ENCODE results near the gene CDADC1. TPM values are rescaled to one million over a fixed set of nuclear protein-coding genes. Genes with fewer than 3 reads are reported as not detected.

CDADC1 gene
- total and polyA plus RNA-seq, 7 donors: 2.4 to 12.2 (median 6.5) TPM

DNA sequence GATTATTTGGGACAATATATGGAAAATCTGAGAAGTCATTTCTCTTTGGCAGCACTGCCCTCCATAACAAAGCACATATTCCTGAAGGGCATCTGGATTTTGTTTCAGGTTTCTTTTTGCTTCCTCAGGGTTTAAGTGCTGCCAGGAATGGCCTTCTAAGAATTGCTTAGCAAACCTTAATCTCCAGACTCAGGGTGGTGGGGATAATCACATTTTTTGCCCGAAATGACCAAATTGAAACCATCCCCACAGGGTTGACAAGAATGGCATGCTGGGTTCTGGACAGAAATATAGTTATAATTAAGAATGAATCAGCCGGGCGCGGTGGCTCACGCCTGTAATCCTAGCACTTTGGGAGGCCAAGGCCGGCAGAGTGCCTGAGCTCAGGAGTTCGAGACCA lies 6.4 kb upstream of the CDADC1 start:
- Histone ChIP-seq H3K4me3 (no peak overlapping the region), H3K27me3 (no peaks in the 10 kb centered on the region), H3K9me3 (no peaks in the 10 kb centered on the region), H3K4me1 (no peaks in the 10 kb centered on the region), H3K36me3 (no peaks in the 10 kb centered on the region), H3K27ac (no peak overlapping the region)
- no peak for DNase-seq
- no peak for TF ChIP-seq CTCF (IDR thresholded peaks at IDR 0.05)
- TF ChIP-seq POLR2A (IDR thresholded peaks at IDR 0.05): no peak
- TF ChIP-seq POLR2AphosphoS5 (IDR thresholded peaks at IDR 0.05): no peak
- TF ChIP-seq EP300 (IDR thresholded peaks at IDR 0.05): no peak
- intact Hi-C loops (cut with DNase I): loop anchor here (10.0 kb wide), 2 partner anchors 266 to 884 kb away; partner anchors contain the start of gene FNDC3A
- WGBS, 2 donors: 83 to 93% methylated on average over 7 of the region's 7 CpGs

- no peak overlapping the region for H3K4me3 ChIP-seq
- DNase-seq: no peak
- no peaks in the 10 kb centered on the region for H3K9me3 ChIP-seq
- no peak overlapping the region for H3K27ac ChIP-seq
- H3K36me3 ChIP-seq: peaks cover 0 to 8% (median 0%) of the 10 kb centered on the region in 4 donors
- TF ChIP-seq POLR2A (IDR thresholded peaks at IDR 0.05) (no peak), POLR2AphosphoS5 (IDR thresholded peaks at IDR 0.05) (no peak), CTCF (IDR thresholded peaks at IDR 0.05) (no peak)
- intact Hi-C loops (cut with DNase I): loop anchor here (5.0 to 10.0 kb wide), 3 partner anchors 192 to 880 kb away; partner anchors contain the start of gene FNDC3A
- no peaks in the 10 kb centered on the region for H3K27me3 ChIP-seq
- H3K4me1 ChIP-seq: peaks cover 2 to 26% (median 19%) of the 10 kb centered on the region in 4 donors
These were observed 2.6 kb upstream of the CDADC1 start for GRCh38 chr13:49245101-49245500.

DNA sequence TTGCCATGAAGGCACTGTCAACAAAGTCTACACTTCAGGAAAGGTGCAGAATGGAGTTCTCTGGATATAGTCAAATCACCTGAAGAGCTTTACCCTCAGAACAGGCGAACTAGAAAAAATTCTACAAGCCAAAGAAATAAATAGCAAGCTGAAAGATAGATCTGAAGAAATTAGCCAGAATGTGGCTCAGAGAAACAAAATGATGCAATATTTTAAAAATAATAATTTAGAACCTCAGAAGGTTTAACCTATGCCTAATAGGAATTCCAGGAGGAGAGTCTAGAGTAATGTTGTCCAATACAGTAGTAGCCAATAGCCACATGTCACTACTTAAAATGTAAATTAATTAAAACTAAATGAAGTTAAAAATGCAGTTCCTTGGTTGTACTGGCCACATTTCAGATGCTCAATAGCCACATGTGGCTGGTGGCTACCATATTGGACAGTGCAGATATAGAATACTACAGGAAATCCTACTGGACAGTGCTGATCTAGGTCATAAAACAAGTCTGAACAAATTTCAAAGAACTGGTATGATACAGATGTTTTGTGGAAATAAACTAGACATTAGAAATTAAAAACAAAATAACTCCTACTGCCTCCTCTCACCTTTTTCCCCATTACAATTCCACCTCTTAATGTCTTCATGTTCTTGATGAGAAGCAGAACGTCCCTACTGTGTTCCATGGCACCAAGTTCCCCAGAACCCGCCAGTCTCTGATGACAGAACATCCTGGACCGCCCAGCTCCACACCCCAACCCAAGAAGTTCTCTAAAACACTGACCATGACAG lies 679 bp upstream of the CDADC1 start:
- no peak for DNase-seq
- Histone ChIP-seq H3K27ac (peak overlapping the region; percentile 88 to 93 (median 90)), H3K9me3 (no peaks in the 10 kb centered on the region), H3K27me3 (no peaks in the 10 kb centered on the region), H3K4me1 (peaks cover 2 to 32% (median 23%) of the 10 kb centered on the region in 4 donors), H3K36me3 (peaks cover 0 to 14% (median 0%) of the 10 kb centered on the region in 4 donors), H3K4me3 (peak overlapping the region; percentile 76 to 85 (median 81))
- WGBS, 2 donors: 25 to 26% methylated on average over 4 of the region's 4 CpGs
- intact Hi-C loops (cut with DNase I): loop anchor here (5.0 to 10.0 kb wide), 3 partner anchors 190 to 878 kb away; partner anchors contain the start of gene FNDC3A
- TF ChIP-seq POLR2AphosphoS5 (IDR thresholded peaks at IDR 0.05): no peak
- no peak for TF ChIP-seq CTCF (IDR thresholded peaks at IDR 0.05)
- no peak for TF ChIP-seq EP300 (IDR thresholded peaks at IDR 0.05)
- TF ChIP-seq POLR2A (IDR thresholded peaks at IDR 0.05): no peak

DNA sequence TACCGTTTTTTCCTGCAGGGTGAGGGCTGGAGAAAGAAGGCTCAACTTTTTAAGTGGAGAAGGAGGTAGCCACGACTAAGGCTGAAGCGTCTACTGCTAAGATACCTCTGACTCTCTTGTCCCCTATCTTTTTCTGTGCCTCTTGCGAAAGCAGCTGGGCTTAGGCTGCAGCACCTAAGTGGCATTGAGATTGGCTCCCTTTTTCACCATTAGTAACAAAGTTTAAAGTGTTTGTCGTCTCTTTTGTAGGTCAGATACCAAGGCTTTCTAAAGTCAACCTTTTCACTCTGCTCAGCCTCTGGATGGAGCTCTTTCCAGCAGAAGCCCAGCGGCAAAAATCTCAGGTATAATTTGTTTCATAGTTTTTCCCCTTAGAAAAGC lies 887 bp downstream of the CDADC1 start:
- WGBS, 2 donors: 2 to 8% methylated on average over 6 of the region's 6 CpGs
- intact Hi-C loops (cut with DNase I): loop anchor here (5.0 to 10.0 kb wide), 3 partner anchors 189 to 876 kb away; partner anchors contain the start of gene FNDC3A
- H3K27ac ChIP-seq: peak overlapping the region; percentile 88 to 93 (median 90)

More for the DNA sequence above, 887 bp downstream of the CDADC1 start:
- H3K4me1 ChIP-seq: peaks cover 2 to 44% (median 23%) of the 10 kb centered on the region in 4 donors
- no peak for DNase-seq
- no peak for TF ChIP-seq EP300 (IDR thresholded peaks at IDR 0.05)
- no peak for TF ChIP-seq POLR2A (IDR thresholded peaks at IDR 0.05)
- no peak for TF ChIP-seq CTCF (IDR thresholded peaks at IDR 0.05)
- TF ChIP-seq POLR2AphosphoS5 (IDR thresholded peaks at IDR 0.05): no peak
- peaks cover 0 to 14% (median 0%) of the 10 kb centered on the region in 4 donors for H3K36me3 ChIP-seq
- H3K9me3 ChIP-seq: no peaks in the 10 kb centered on the region
- H3K27me3 ChIP-seq: no peaks in the 10 kb centered on the region
- peak overlapping the region; percentile 76 to 85 (median 81) for H3K4me3 ChIP-seq

Data from sigmoid colon (tissue), 7 donors.